ENCODE results near the gene CEBPA. TPM values are rescaled to one million over a fixed set of nuclear protein-coding genes. Genes with fewer than 3 reads are reported as not detected.

Gene CEBPA
- total RNA-seq, 1 donor from 2014 or later: 14.9 TPM

DNA sequence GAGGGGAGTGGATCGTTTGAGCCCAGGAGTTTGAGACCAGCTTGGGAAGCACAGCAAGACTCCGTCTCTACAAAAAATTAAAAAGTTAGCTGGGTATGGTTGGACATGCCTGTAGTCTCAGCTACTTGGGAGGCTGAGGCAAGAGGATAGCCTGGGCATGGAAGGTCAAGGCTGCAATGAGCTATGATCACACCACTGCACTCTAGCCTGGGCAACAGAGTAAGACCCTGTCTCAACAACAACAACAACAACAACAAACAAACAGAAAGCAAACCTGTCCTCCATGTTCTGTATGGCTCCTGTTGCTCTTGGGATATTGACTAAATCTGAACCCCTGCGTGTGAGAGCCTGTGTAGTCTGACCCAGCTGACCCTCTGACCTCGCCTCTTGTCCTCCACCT lies 14.9 kb downstream of the CEBPA start:
- Histone ChIP-seq H3K27ac (no peak overlapping the region), H3K4me3 (no peak overlapping the region), H3K36me3 (no peaks in the 10 kb centered on the region), H3K9me3 (peaks cover 5 to 11% of the 10 kb centered on the region in 2 donors), H3K27me3 (no peaks in the 10 kb centered on the region), H3K4me1 (no peaks in the 10 kb centered on the region)
- no peak for DNase-seq (ENCODE audit: low spot score in 2 of 2)
- TF ChIP-seq, protein P1, sequence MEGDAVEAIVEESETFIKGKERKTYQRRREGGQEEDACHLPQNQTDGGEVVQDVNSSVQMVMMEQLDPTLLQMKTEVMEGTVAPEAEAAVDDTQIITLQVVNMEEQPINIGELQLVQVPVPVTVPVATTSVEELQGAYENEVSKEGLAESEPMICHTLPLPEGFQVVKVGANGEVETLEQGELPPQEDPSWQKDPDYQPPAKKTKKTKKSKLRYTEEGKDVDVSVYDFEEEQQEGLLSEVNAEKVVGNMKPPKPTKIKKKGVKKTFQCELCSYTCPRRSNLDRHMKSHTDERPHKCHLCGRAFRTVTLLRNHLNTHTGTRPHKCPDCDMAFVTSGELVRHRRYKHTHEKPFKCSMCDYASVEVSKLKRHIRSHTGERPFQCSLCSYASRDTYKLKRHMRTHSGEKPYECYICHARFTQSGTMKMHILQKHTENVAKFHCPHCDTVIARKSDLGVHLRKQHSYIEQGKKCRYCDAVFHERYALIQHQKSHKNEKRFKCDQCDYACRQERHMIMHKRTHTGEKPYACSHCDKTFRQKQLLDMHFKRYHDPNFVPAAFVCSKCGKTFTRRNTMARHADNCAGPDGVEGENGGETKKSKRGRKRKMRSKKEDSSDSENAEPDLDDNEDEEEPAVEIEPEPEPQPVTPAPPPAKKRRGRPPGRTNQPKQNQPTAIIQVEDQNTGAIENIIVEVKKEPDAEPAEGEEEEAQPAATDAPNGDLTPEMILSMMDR (IDR thresholded peaks at IDR 0.05): no peak
- intact Hi-C loops (cut with DNase I): no loop called here

DNA sequence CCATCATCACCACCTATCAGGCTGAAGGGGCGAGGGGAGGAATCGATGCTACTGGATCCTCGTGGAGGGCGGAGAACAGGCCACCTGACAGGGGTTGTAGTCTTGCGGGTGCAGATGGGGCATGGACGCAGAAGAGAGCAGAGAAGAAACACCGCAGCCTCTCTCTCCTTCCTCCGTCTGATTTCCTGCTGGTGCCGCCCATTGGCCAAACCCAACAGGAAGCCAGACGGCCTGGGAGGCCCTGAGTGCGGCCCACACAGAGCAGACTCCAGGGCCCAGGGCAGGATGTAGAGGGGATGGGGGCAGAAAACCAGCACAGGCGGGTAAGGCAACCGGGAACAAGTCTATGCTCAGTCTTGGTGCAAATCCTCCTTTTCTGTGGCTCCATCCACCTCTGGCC lies 15.4 kb downstream of the CEBPA start:
- intact Hi-C loops (cut with DNase I): no loop called here
- Histone ChIP-seq H3K36me3 (no peaks in the 10 kb centered on the region), H3K4me3 (no peak overlapping the region), H3K4me1 (no peaks in the 10 kb centered on the region), H3K27ac (no peak overlapping the region), H3K9me3 (peaks cover 5 to 11% of the 10 kb centered on the region in 2 donors), H3K27me3 (no peaks in the 10 kb centered on the region)
- DNase-seq (ENCODE audit: low spot score in 2 of 2): no peak
- TF ChIP-seq, protein P1 (IDR thresholded peaks at IDR 0.05): no peak

DNA sequence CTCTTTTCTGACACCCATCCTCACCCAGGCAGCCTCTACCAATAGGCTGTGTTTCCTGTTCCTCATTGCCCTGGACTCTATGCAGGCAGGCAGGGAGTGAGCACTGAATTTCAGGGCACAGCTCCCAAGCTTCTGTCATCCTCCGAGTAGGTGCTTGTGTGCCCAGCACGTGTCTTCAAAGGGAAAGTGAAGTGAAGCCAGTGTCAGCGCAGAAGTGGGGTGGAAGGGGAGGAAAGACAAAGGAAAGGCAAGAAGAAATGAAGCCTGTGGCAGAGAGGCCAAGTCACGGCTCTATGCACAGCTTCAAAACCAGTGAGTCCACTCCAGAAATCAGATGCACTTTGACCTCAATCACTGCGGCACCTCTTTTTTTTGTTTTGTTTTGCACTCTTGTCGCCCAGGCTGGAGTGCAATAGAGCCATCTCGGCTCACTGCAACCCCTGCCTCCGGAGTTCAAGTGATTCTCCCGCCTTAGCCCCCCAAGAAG lies 16.9 kb downstream of the CEBPA start:
- Histone ChIP-seq H3K27me3 (no peaks in the 10 kb centered on the region), H3K4me3 (no peak overlapping the region), H3K36me3 (no peaks in the 10 kb centered on the region), H3K4me1 (no peaks in the 10 kb centered on the region), H3K27ac (no peak overlapping the region), H3K9me3 (peaks cover 5 to 11% of the 10 kb centered on the region in 2 donors)
- TF ChIP-seq, protein P1 (IDR thresholded peaks at IDR 0.05): no peak
- no peak for DNase-seq (ENCODE audit: low spot score in 2 of 2)
- intact Hi-C loops (cut with DNase I): no loop called here

DNA sequence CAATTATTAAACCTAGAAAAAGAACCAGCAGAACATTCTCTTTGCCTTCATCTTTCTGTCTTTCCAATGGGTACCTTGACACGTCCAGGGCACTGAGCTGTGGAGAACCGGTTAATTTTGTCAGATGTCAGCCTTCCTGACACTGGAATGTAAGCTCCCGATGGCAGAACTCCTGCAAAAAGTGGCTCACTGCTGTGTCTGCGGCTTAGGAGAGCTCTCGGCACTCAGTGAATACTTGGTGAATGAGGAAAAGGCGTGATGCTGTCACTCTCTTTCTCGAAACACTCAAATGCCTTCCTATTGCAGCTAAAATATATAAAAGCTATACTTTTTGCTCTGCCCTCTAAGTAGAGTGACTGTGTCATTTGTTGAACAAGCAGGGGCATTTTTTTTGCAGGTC lies 17.6 kb downstream of the CEBPA start:
- intact Hi-C loops (cut with DNase I): loop anchor here (5.0 kb wide), 1 partner anchor 33 kb away; no protein-coding TSS in a partner anchor
- Histone ChIP-seq H3K4me1 (no peaks in the 10 kb centered on the region), H3K4me3 (no peak overlapping the region), H3K36me3 (no peaks in the 10 kb centered on the region), H3K27ac (no peak overlapping the region), H3K27me3 (no peaks in the 10 kb centered on the region), H3K9me3 (peaks cover 5 to 11% of the 10 kb centered on the region in 2 donors)
- no peak for DNase-seq (ENCODE audit: low spot score in 2 of 2)
- TF ChIP-seq, protein P1 (IDR thresholded peaks at IDR 0.05): no peak

DNA sequence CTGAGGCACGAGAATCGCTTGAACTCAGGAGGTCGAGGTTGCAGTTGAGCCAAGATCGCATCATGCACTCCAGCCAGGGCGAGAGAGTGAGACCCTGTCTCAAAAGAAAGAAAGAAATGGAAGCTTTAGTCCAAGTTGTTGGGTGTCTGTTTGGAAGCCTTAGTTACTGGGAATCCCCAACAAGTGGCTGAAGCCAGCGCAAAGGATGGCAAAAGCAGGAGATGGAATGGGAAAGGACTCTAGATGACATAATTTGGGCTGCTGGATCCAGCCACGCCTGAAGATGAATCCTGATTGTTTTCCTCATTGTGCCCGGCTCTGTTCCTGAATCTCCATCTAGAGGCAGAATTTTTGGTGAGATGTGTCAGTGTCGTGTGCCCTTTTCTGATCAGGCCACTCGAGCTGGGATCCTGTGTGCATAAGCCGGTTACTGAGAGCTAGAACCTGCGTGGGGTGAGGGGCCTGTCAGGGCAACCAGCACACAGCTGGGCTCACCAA lies 18.1 kb downstream of the CEBPA start:
- Histone ChIP-seq H3K27me3 (no peaks in the 10 kb centered on the region), H3K36me3 (no peaks in the 10 kb centered on the region), H3K27ac (no peak overlapping the region), H3K4me3 (no peak overlapping the region), H3K4me1 (no peaks in the 10 kb centered on the region), H3K9me3 (peaks cover 5 to 11% of the 10 kb centered on the region in 2 donors)
- no peak for DNase-seq (ENCODE audit: low spot score in 2 of 2)
- TF ChIP-seq, protein P1 (IDR thresholded peaks at IDR 0.05): no peak
- intact Hi-C loops (cut with DNase I): loop anchor here (5.0 kb wide), 1 partner anchor 33 kb away; no protein-coding TSS in a partner anchor

Measured in ascending aorta (tissue), 2 donors.